ENCODE results near the gene GCGR. TPM values are rescaled to one million over a fixed set of nuclear protein-coding genes. Genes with fewer than 3 reads are reported as not detected.
"Not testable (repeated sequence)": the region's sequence is repeated elsewhere in the genome, so short reads cannot be mapped to it uniquely, and the experiment has no call there.

GCGR gene
- total RNA-seq, 2 experiments from 2014 or later, result not detected

DNA sequence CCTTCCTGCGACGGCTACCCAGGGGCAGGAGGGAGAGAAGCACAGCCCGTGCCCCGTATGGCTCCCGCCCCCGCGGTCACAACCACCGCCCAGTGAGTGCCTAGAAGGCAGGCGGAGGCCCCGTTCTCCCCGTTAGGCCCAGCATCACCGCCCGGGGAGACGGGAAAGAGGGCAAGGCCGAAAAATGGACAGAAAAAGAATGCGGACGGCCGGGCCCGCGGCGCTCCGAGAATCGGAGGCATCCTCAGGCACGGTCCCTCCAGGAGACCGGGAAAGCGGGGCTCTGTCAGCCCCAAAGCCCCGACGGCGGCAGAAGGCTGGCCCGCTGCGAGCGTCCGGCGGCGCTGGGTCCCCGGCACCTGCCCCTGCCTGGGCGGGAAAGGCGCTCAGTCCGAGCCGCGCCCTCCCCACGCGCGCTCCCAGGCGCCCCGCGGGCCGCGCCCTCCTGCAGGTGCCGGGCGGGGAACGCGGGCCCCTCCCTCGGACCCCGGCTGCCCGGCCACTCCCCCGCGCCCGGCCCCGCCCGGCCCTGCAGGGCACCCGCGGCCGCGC, 28.7 kb downstream of the GCGR start:
- H3K36me3 Mint-ChIP-seq, result peaks cover 2% of the 10 kb centered on the region
- no peak for DNase-seq

DNA sequence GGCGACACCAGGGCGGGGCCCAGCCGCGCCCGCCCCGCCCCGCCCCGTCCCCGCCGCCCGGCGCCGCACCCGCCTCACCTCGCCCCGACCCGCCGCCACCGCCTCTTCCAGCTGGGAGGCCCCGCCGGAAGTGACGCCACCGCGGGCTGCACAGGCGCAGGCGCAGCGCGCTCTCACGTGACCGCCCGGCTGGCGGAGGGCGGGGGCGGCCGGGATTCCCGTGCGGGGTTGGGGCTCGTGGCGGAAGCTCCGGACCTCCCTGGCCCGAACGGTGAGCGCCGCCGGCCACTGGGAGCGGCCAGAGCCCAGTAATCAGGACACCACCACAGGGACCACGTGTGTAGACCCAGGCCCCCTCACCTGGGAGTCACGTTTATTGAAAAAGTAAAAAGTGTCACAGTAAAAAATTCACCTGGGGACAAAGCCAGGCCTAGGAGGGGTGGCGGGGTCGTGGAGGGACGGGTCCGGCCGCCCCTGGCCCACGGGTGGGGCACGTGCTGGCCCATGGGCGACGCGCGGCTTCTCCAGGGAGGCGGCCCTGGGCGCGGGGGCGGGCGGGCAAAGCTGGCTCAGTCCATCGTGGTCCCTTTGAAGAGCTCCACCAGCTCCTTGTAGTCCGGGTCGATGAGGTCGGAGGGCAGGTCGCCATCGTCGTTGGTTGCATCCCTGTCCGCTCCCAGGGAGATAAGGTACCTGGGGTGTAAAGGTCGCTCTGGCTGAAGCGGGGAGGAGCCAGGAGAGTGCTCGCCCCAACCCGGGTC, 29.4 kb downstream of the GCGR start, which contains the start of gene MCRIP1:
Gene MCRIP1 (minus strand): TSS at position 132 of the 761 bp plus-strand sequence. CDS start 8,785 bp downstream, outside the sequence.
- POLR2A ChIA-PET, result interaction anchor here (0.7 to 2.2 kb wide), 18 partner anchors 8 to 150 kb away, joined by 3 to 7 read pairs (median 4); partner anchors contain the start of genes ARHGDIA, ARL16, HGS and MRPL12
- Mint-ChIP-seq H3K4me1 (peaks cover 20% of the 10 kb centered on the region), H3K36me3 (peaks cover 2% of the 10 kb centered on the region), H3K4me3 (peak within 1 kb of the TSS; percentile 98), H3K27ac (peak within 1 kb of the TSS; percentile 97), H3K27me3 (no peaks in the 10 kb centered on the region), H3K9me3 (no peaks in the 10 kb centered on the region)
- ATAC-seq (ENCODE audit: low read depth) (peak; percentile 76), DNase-seq (peak; percentile 98)

More for the DNA sequence above, 28.7 kb downstream of the GCGR start:
- H3K9me3 Mint-ChIP-seq, result no peaks in the 10 kb centered on the region
- peak overlapping the region; percentile 97 for H3K27ac Mint-ChIP-seq
- H3K4me1 Mint-ChIP-seq, result peaks cover 21% of the 10 kb centered on the region
- H3K27me3 Mint-ChIP-seq, result no peaks in the 10 kb centered on the region
- peak overlapping the region; percentile 98 for H3K4me3 Mint-ChIP-seq
- peak; percentile 34 for ATAC-seq (ENCODE audit: low read depth)
- POLR2A ChIA-PET, result interaction anchor here (0.7 to 2.2 kb wide), 13 partner anchors 9 to 130 kb away, joined by 3 to 7 read pairs (median 3); partner anchors contain the start of genes ARHGDIA, MRPL12 and SLC25A10

DNA sequence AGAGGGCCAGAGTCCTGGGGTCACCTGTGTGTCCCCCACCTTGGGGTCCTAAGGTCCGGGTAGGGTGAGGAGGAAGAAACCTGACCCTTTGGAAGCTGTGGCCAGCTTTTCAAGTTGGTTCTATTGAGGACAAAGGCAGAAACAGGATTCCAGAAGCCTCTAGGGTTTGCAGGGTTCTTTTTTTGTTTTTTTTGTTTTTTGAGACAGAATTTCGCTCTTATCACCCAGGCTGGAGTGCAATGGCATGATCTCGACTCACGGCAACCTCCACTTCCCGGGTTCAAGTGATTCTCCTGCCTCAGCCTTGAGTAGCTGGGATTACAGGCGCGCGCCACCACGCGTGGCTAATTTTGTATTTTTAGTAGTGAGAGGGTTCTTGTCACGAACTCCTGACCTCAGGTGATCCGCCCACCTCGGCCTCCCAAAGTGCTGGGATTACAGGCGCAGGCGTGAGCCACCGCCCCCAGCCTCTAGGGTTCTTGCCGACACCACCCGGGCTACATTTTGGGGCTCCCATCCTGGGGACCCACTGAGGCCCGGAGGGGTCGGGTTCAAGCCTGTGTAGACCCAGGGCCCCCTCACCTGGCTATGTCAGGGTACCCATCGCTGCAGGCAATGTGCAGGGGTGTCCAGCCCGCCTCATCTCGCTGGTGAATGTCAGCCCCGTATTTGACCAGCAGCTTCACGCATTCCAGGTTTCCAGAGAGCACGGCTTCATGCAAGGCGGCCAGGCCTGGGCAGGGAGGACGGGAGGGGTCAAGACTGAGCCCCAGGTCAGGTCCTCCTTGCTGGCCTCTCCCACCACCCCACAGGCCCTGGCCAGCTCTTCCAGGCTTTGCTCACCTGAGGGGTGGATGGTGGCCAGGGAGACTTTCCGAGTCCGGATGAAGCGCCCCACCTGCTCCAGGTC, 30.2 kb downstream of the GCGR start:
- Mint-ChIP-seq H3K27ac (peak overlapping the region; percentile 81), H3K36me3 (peaks cover 2% of the 10 kb centered on the region), H3K4me1 (peaks cover 18% of the 10 kb centered on the region), H3K4me3 (peak overlapping the region; percentile 77), H3K9me3 (no peaks in the 10 kb centered on the region), H3K27me3 (no peaks in the 10 kb centered on the region)
- POLR2A ChIA-PET, result interaction anchor here (0.9 to 2.2 kb wide), 10 partner anchors 8 to 151 kb away, joined by 3 to 7 read pairs (median 4); partner anchors contain the start of genes ARHGDIA, ARL16, HGS and P4HB
- ATAC-seq (ENCODE audit: low read depth) (no peak), DNase-seq (no peak)

DNA sequence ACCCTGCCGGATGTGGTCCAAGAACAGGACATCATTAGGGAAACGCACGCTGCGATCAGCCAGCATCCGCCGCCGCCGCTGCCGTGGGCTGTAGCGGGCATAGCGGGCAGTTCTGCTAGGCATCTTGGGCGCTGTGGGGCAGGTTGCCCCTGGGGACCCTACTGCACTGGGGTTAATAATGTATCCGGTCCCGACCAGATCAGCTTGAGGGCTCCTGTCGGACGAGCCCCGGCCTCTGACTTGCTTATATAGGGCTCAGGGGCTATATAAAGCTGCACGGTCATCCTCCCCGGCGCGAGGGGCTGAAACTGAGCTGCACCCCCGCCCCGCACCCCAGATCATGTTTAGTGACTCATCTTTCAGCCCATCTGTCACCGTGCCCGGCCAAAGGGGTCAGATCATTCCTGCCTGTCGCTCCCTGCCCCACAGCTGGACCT, 30.9 kb downstream of the GCGR start, which contains the start of gene PPP1R27:
Gene PPP1R27 (minus strand): TSS at position 220 of the 437 bp plus-strand sequence. CDS start 97 bp downstream, at position 123.
- peak within 1 kb of the TSS; percentile 77 for H3K4me3 Mint-ChIP-seq
- H3K36me3 Mint-ChIP-seq, result peaks cover 2% of the 10 kb centered on the region

DNA sequence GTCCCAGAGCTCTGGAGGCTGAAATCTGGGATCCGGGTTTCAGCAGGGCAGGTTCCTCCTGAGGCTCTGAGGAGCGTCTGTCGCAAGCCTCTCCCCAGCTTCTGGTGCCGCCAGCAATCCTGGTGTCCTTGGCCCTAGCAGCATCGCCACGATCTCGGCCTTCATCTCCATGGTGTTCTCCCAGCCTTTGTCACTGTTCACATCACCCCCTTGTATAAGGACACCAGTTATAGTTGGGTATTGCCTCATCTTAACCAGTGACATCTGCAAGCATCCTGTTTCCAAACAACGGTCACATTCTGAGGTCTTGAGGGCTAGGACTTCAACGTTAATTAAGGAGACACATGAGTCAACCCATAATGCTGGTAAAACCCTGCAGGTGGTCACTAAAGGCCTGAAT, 33.7 kb downstream of the GCGR start:
- POLR2A ChIA-PET, result no interaction called here
- H3K27me3 Mint-ChIP-seq, result no peaks in the 10 kb centered on the region

More for the DNA sequence above, 30.9 kb downstream of the GCGR start, which contains the start of gene PPP1R27:
- DNase-seq, result no peak
- H3K9me3 Mint-ChIP-seq, result no peaks in the 10 kb centered on the region
- H3K27me3 Mint-ChIP-seq, result no peaks in the 10 kb centered on the region
- no peak for ATAC-seq (ENCODE audit: low read depth)
- peaks cover 18% of the 10 kb centered on the region for H3K4me1 Mint-ChIP-seq
- POLR2A ChIA-PET, result interaction anchor here (1.0 to 2.1 kb wide), 2 partner anchors 36 to 78 kb away, joined by 3 to 7 read pairs; partner anchors contain the start of gene ARHGDIA
- H3K27ac Mint-ChIP-seq, result peak within 1 kb of the TSS; percentile 81

DNA sequence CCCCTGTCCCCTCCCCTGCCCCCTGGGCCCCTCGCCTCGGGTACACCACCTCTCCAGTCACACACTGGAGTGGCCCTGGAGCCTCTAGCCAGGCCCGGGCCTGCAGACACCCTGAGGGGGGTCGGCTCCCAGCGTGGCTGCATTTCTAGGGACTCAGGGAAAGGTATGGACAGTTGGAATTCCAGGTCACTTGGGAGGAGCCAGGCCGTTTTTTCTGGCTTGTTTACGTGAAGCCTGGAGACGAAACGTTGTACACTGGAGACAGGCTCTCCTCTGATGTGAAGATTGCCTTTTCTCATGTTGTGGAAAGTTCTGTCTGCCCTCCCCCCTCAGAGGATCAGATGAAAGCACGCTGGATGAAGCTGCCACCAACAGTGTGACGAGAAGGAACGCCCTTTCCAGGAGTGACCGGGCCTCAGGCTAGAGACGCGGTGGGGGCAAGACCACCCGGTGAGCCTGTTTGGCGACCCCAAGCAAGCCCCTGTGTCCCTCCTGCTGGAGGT, 34.9 kb downstream of the GCGR start:
- Mint-ChIP-seq H3K4me1 (peaks cover 3% of the 10 kb centered on the region), H3K4me3 (no peak overlapping the region)
- POLR2A ChIA-PET, result interaction anchor here (0.6 kb wide), 1 partner anchor 31 kb away, joined by 3 read pairs; no protein-coding TSS in a partner anchor

More for the DNA sequence above, 33.7 kb downstream of the GCGR start:
- Mint-ChIP-seq H3K36me3 (no peaks in the 10 kb centered on the region), H3K4me3 (no peak overlapping the region), H3K4me1 (peaks cover 5% of the 10 kb centered on the region), H3K27ac (no peak overlapping the region), H3K9me3 (no peaks in the 10 kb centered on the region)
- ATAC-seq (ENCODE audit: low read depth), result no peak
- no peak for DNase-seq

DNA sequence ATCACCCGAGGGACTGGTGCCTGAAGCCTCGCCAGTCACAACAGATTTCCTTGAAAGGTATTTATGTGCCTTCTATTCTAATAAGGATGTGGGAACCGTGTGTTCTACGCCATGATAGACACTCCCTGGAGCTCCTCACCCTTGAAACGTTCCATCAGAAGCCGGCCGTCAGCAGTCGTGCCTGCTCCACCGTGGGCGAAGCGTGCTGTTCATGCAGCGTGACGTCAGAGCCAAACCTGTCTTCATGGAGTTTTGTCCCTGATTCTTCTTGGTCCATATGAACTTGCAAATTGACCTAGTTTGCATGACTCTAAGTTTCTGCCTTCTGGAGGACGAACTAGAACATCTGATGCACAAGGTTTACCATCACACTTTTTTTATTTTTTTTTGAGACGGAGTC, 35.4 kb downstream of the GCGR start:
- ATAC-seq (ENCODE audit: low read depth) (no peak), DNase-seq (no peak)
- H3K36me3 Mint-ChIP-seq, result no peaks in the 10 kb centered on the region
- H3K4me3 Mint-ChIP-seq, result no peak overlapping the region
- no peak overlapping the region for H3K27ac Mint-ChIP-seq
- H3K9me3 Mint-ChIP-seq, result no peaks in the 10 kb centered on the region
- H3K4me1 Mint-ChIP-seq, result peaks cover 3% of the 10 kb centered on the region
- POLR2A ChIA-PET, result interaction anchor here (0.6 kb wide), 1 partner anchor 31 kb away, joined by 3 read pairs; no protein-coding TSS in a partner anchor
- H3K27me3 Mint-ChIP-seq, result no peaks in the 10 kb centered on the region

More for the DNA sequence above, 34.9 kb downstream of the GCGR start:
- Mint-ChIP-seq H3K27me3 (no peaks in the 10 kb centered on the region), H3K36me3 (no peaks in the 10 kb centered on the region), H3K9me3 (no peaks in the 10 kb centered on the region), H3K27ac (no peak overlapping the region)
- ATAC-seq (ENCODE audit: low read depth) (no peak), DNase-seq (no peak)

DNA sequence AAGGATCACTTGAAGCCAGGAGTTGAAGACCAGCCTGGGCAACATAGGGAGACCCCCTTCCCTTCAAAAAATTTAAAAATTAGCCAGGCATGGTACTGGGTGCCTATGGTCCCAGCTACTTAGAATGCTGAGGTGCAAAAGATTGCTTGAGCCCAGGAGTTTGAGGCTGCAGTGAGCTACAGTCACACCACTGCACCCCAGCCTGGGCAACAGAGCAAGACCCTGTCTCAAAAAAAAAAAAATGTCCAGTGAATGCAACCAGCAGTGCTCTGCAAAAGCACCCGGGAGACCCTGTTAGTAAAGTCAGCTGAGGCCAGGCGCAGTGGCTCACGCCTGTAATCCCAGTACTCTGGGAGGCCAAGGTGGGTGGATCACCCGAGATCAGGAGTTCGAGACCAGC, 36.1 kb downstream of the GCGR start:
- DNase-seq; H3K27ac Mint-ChIP-seq; H3K36me3 Mint-ChIP-seq; H3K9me3 Mint-ChIP-seq; H3K27me3 Mint-ChIP-seq; ATAC-seq (ENCODE audit: low read depth); H3K4me1 Mint-ChIP-seq; H3K4me3 Mint-ChIP-seq; POLR2A ChIA-PET: not testable (repeated sequence)

DNA sequence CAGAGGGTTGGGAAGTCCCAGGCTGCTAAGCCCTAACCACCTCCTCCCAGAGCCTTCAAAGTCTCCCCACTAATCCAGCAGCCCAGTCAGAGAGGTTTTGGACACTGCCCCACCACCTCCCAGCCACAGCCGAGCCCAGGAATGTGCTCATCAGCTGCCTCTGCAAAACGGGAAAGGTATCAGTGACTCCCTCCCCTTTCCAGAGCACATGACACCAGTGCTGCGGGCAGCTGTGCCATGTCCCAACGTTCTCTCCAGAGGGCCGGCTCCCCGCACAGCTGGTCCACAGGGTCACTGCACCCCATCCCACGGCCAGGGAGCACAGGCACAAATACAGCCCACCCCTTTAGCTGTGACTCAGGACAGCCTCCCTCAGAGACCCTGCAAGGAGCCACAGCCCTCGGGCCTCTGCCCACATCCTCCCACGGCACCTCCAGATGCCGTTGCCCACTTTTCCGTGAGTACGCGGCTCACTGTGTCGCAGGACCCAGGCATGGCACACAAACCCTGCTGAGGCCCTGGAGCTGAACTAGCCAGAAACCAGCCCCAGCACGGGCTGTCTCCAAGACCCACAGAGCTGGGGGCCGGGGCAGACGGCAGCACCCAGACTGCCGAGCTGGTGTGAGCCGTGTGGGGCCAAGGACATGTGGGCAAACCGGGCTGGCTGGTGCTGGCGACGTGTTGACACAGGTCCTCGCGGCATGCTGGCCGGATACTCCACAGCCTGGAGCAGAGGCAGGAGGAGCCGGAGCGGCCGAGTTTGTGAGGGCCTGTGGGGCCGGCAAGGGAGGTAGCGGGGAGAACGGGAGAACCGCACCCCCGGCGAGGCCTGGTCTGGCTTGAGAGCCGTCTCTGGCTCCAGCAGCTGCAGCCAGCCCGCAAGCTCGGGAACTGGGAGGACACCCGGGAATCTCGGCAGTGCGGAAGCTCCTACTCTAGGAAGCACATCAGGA, 37.2 kb downstream of the GCGR start:
- Mint-ChIP-seq H3K4me1 (no peaks in the 10 kb centered on the region), H3K36me3 (peaks cover 4% of the 10 kb centered on the region), H3K27me3 (no peaks in the 10 kb centered on the region), H3K27ac (no peak overlapping the region), H3K4me3 (no peak overlapping the region), H3K9me3 (no peaks in the 10 kb centered on the region)
- no peak for DNase-seq
- ATAC-seq (ENCODE audit: low read depth), result peak; percentile 13
- POLR2A ChIA-PET, result interaction anchor here (1.4 kb wide), 1 partner anchor 8 kb away, joined by 5 read pairs; the partner anchor contains the start of gene MCRIP1

DNA sequence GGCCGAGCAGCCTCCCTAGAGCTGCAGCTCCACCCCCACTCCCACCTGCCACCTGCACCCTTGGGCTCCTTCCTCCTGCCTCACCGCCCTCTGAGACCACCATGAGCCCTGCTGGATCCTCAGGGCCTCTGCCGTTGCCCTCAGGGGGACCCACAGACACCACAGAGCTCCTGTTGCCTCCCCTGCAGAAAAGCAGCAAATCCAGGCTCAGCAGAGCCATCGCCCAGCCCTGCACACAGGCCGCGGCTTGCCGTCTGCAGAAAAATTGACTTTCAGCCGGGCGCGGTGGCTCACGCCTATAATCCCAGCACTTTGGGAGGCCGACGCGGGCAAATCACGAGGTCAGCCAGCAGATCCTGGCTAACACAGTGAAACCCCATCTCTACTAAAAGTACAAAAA, 37.9 kb downstream of the GCGR start:
- Mint-ChIP-seq H3K4me1 (no peaks in the 10 kb centered on the region), H3K36me3 (peaks cover 6% of the 10 kb centered on the region), H3K27me3 (no peaks in the 10 kb centered on the region), H3K9me3 (no peaks in the 10 kb centered on the region), H3K4me3 (no peak overlapping the region), H3K27ac (no peak overlapping the region)
- DNase-seq (no peak), ATAC-seq (ENCODE audit: low read depth) (no peak)
- POLR2A ChIA-PET, result interaction anchor here (1.4 kb wide), 1 partner anchor 9 kb away, joined by 5 read pairs; the partner anchor contains the start of gene MCRIP1

DNA sequence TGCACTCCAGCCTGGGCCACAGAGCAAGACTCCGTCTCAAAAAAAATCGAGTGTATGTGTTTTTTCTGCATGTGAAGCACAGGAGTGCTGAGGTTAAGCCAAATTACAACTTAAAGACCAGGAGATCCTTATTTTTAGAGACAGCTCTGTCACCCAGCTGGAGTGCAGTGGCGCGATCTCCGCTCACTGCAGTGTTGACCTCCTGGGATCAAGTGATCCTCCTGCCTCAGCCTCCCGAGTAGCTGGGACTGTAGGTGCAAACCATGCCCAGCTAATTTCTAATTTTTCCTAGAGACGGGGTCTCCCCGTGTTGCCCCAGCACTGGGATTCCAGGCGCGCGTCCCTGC, 38.4 kb downstream of the GCGR start:
- peaks cover 6% of the 10 kb centered on the region for H3K36me3 Mint-ChIP-seq
- no peak overlapping the region for H3K4me3 Mint-ChIP-seq
- no peaks in the 10 kb centered on the region for H3K9me3 Mint-ChIP-seq
- H3K27me3 Mint-ChIP-seq, result no peaks in the 10 kb centered on the region
- no peak for ATAC-seq (ENCODE audit: low read depth)
- POLR2A ChIA-PET, result interaction anchor here (1.4 kb wide), 1 partner anchor 9 kb away, joined by 5 read pairs; the partner anchor contains the start of gene MCRIP1
- DNase-seq, result no peak
- H3K27ac Mint-ChIP-seq, result no peak overlapping the region
- H3K4me1 Mint-ChIP-seq, result no peaks in the 10 kb centered on the region

All from activated naive CD8-positive, alpha-beta T cell treated with anti-CD3 and anti-CD28 coated beads, Interleukin-2, amount 10 ng/mL, durations not matched to agents 7 days and 5 days (primary cell).